DND-41 (cell line): Measurements from ENCODE around the gene NTN1.

Source experiments
- ATAC-seq: fragments of 200-7000 bp; cut with Tn5 transposase; 3 replicates; pipeline ENCODE4 v1.9.1; 2021; ENCODE audit warnings: low read depth; ENCODE audit not compliant: insufficient read depth
- DNase-seq: peaks from one replicate; pipeline ENCODE4 v3.0.0-alpha.2; 2020
- H2AFZ ChIP-seq: 2 replicates; pipeline ENCODE4 v1.6.0; 2012; ENCODE audit warnings: low read depth, low read length
- H3K27ac ChIP-seq: 2 replicates; pipeline ENCODE4 v1.5.1; 2012; ENCODE audit warnings: low read length, inconsistent platforms
- H3K27me3 ChIP-seq: fragments of 200-600 bp; sonication (generic); 2 replicates; pipeline ENCODE4 v1.6.0; 2012; ENCODE audit warnings: low read length, mild to moderate bottlenecking, inconsistent platforms; ENCODE audit not compliant: insufficient read depth, poor library complexity
- H3K36me3 ChIP-seq: 2 replicates; pipeline ENCODE4 v1.5.1; 2012; ENCODE audit warnings: low read length, inconsistent platforms; ENCODE audit not compliant: insufficient read depth
- H3K4me1 ChIP-seq: 2 replicates; pipeline ENCODE4 v1.5.1; 2012; ENCODE audit warnings: mild to moderate bottlenecking, low read length; ENCODE audit not compliant: insufficient read depth
- H3K4me2 ChIP-seq: 2 replicates; pipeline ENCODE4 v1.6.0; 2012; ENCODE audit warnings: mild to moderate bottlenecking, moderate library complexity, low read length, inconsistent platforms; ENCODE audit not compliant: insufficient read depth
- H3K4me3 ChIP-seq, 2 experiments: fragments of 200-600 bp in 1 of 2; shearing (Covaris generic) in 1 of 2; 2 replicates each; pipeline ENCODE4 v1.5.1; 2012 to 2016; ENCODE audit warnings: inconsistent platforms in 2 of 2, low read length in 2 of 2, mild to moderate bottlenecking in 2 of 2, low read depth in 1 of 2, moderate library complexity in 1 of 2
- H3K79me2 ChIP-seq: 2 replicates; pipeline ENCODE4 v1.6.0; 2012; ENCODE audit warnings: low read length, inconsistent platforms; ENCODE audit not compliant: insufficient read depth
- H3K9ac ChIP-seq: 2 replicates; pipeline ENCODE4 v1.6.0; 2012; ENCODE audit warnings: low read depth, mild to moderate bottlenecking, inconsistent platforms, low read length, moderate library complexity
- H3K9me3 ChIP-seq: 2 replicates; pipeline ENCODE4 v1.5.1; 2012; ENCODE audit warnings: low read length, moderate library complexity, mild to moderate bottlenecking, inconsistent platforms; ENCODE audit not compliant: insufficient read depth, severe bottlenecking
- H4K20me1 ChIP-seq: 2 replicates; pipeline ENCODE4 v1.6.0; 2012; ENCODE audit warnings: low read length; ENCODE audit not compliant: insufficient read depth
- EZH2 ChIP-seq: IDR thresholded peaks from 3 replicates; pipeline ENCODE4 v1.6.1; 2012; ENCODE audit warnings: borderline replicate concordance, low read depth, mild to moderate bottlenecking, moderate library complexity, low read length, inconsistent platforms; ENCODE audit not compliant: severe bottlenecking
- TF ChIP-seq, protein P1 (sequence below): IDR thresholded peaks from 2 replicates; pipeline ENCODE4 v1.5.1; 2012; ENCODE audit warnings: borderline replicate concordance, low read length, moderate library complexity, mild to moderate bottlenecking; ENCODE audit not compliant: poor library complexity, severe bottlenecking; ENCODE audit errors: extremely low read depth

The NTN1 gene

DNA sequence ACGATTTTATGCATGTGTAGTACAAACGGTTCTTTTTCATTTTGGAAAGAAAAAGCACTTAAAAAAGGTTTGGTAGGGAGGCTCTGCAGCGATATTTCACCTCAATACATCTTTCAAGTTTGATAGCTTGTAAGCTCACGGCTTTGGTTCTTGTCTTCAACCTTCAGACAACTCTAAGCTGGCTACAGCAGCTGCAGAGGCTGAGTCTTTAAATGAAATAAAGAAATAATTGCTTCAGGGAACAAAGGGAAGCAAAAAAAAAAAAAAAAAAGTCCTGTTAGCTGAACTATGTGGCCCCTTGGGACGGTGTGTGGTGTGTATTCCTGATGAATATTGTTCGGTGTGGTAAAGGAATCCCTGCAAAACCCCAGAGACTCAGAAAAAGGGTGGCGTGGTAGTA lies 265.1 kb downstream of the NTN1 start:
- H3K36me3 ChIP-seq, result no peaks in the 10 kb centered on the region

DNA sequence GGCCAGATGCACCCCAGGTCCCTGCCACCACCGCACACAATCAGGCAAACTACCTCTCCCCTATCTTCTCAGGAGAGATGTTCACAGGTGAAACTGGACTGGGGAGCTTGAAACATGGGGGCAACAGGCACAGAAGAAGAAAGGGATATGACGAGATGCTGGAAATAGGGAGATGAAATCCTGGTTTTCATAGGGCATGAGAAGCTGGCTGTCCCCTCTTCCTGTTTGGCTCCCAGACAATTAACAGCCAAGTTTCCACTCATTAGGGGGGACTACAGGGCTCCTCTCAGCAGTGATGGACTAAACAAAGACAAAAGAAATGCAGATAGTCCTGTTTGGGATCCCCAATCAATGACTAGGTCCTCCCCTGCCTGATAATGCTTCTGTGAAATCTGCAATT lies 266.0 kb downstream of the NTN1 start:
- no peak overlapping the region for H2AFZ ChIP-seq
- no peak overlapping the region for H3K4me2 ChIP-seq
- H3K9ac ChIP-seq, result no peak overlapping the region
- ATAC-seq (no peak), DNase-seq (no peak)
- H3K36me3 ChIP-seq, result no peaks in the 10 kb centered on the region
- H3K4me1 ChIP-seq, result no peaks in the 10 kb centered on the region
- no peak overlapping the region for H3K4me3 ChIP-seq
- TF ChIP-seq EZH2, result no peak
- TF ChIP-seq, protein P1, sequence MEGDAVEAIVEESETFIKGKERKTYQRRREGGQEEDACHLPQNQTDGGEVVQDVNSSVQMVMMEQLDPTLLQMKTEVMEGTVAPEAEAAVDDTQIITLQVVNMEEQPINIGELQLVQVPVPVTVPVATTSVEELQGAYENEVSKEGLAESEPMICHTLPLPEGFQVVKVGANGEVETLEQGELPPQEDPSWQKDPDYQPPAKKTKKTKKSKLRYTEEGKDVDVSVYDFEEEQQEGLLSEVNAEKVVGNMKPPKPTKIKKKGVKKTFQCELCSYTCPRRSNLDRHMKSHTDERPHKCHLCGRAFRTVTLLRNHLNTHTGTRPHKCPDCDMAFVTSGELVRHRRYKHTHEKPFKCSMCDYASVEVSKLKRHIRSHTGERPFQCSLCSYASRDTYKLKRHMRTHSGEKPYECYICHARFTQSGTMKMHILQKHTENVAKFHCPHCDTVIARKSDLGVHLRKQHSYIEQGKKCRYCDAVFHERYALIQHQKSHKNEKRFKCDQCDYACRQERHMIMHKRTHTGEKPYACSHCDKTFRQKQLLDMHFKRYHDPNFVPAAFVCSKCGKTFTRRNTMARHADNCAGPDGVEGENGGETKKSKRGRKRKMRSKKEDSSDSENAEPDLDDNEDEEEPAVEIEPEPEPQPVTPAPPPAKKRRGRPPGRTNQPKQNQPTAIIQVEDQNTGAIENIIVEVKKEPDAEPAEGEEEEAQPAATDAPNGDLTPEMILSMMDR, result no peak
- no peaks in the 10 kb centered on the region for H3K27me3 ChIP-seq
- no peaks in the 10 kb centered on the region for H3K79me2 ChIP-seq
- H3K27ac ChIP-seq, result no peak overlapping the region
- H3K9me3 ChIP-seq, result no peaks in the 10 kb centered on the region
- H4K20me1 ChIP-seq, result no peaks in the 10 kb centered on the region

More for the DNA sequence above, 265.1 kb downstream of the NTN1 start:
- Histone ChIP-seq H3K79me2 (no peaks in the 10 kb centered on the region), H3K4me2 (no peak overlapping the region), H2AFZ (no peak overlapping the region), H3K4me1 (no peaks in the 10 kb centered on the region), H4K20me1 (no peaks in the 10 kb centered on the region), H3K9ac (no peak overlapping the region), H3K27me3 (no peaks in the 10 kb centered on the region), H3K4me3 (no peak overlapping the region), H3K9me3 (no peaks in the 10 kb centered on the region), H3K27ac (no peak overlapping the region)
- no peak for DNase-seq
- no peak for ATAC-seq
- TF ChIP-seq, protein P1, result no peak
- TF ChIP-seq EZH2, result no peak

DNA sequence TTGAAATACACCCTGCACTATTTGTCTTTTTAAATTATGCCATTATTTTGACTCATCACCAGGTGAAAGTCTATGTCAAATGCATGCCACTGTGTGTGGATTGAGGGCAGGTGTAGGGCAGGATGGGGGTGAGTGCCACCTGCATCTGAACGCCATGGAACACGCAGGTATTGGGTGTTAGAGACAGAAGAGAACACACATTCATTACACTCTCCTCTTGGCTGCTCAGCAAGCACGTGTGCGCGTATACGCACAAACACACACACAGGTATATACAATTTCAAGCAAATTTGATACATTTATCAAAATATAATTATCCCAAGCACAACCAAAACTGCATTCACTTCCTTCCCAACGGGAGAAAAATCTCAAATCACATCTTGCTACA lies 268.9 kb downstream of the NTN1 start:
- Histone ChIP-seq H3K4me3 (no peak overlapping the region), H3K36me3 (no peaks in the 10 kb centered on the region), H3K9me3 (no peaks in the 10 kb centered on the region), H3K9ac (no peak overlapping the region), H4K20me1 (no peaks in the 10 kb centered on the region), H3K4me1 (no peaks in the 10 kb centered on the region), H2AFZ (no peak overlapping the region), H3K4me2 (no peak overlapping the region), H3K79me2 (no peaks in the 10 kb centered on the region), H3K27me3 (no peaks in the 10 kb centered on the region), H3K27ac (no peak overlapping the region)
- TF ChIP-seq, protein P1, result no peak
- TF ChIP-seq EZH2, result no peak
- DNase-seq (no peak), ATAC-seq (no peak)

DNA sequence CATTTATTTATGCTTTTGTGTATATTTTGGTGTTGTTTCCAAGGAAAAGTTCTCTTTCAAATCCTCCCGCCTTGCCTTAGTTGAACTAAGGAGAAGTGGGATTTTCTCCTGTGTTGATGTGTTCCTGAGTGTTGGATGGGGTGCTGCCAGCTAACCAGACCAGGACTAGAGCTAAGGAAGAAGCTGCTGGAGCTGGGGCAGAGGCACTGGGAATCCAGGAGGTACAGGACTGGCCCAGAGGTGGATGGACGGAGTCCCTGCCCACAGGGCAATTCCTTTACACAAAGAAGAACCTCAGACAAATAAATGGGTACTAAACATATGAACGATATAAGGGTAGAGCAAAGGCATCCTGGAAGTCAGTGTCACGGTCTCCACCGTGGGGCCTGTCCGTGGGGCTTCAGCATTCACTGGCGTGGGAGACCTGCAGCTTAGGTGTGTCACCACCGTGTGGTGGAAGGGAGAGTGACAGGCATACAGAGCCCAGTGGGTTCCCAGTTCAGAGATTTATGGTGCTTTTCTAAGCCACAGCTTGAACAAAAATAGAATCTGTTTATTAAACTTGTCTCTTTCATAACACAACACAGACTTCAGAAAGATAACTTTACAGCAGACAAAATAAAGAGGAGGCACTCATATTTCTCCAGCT lies 270.7 kb downstream of the NTN1 start:
- ATAC-seq (peak; percentile 79), DNase-seq (peak; percentile 37)
- H3K4me3 ChIP-seq, result no peak overlapping the region
- no peaks in the 10 kb centered on the region for H3K36me3 ChIP-seq
- no peaks in the 10 kb centered on the region for H3K9me3 ChIP-seq
- no peaks in the 10 kb centered on the region for H4K20me1 ChIP-seq
- H3K9ac ChIP-seq, result no peak overlapping the region
- H3K27me3 ChIP-seq, result no peaks in the 10 kb centered on the region
- TF ChIP-seq EZH2, result no peak
- TF ChIP-seq, protein P1, result peak; percentile 75
- no peak overlapping the region for H3K27ac ChIP-seq
- no peak overlapping the region for H2AFZ ChIP-seq
- H3K4me2 ChIP-seq, result no peak overlapping the region
- no peaks in the 10 kb centered on the region for H3K79me2 ChIP-seq
- H3K4me1 ChIP-seq, result no peaks in the 10 kb centered on the region
